Prostate gland (tissue), 2 donors: ENCODE data around the gene CSNK2A1.

Experiments used
- POLR2A ChIP-seq: fragments of 450-650 bp; IDR thresholded peaks from one replicate; pipeline ENCODE4 v1.6.1; 2016; ENCODE audit warnings: antibody characterized with exemption, mild to moderate bottlenecking
- POLR2AphosphoS5 ChIP-seq: sonication (generic); formaldehyde crosslinking; IDR thresholded peaks from one replicate; pipeline ENCODE4 v1.6.1; 2017; ENCODE audit warnings: antibody characterized with exemption
- TF ChIP-seq, protein P1 (sequence below), 4 experiments: fragments of 200-600 bp in 2 of 4; fragments of 450-650 bp in 2 of 4; sonication (generic) in 2 of 4; IDR thresholded peaks; 1 replicate in 3 of 4; 2 replicates in 1 of 4; pipeline ENCODE4 v1.5.1; 2016 to 2019; ENCODE audit warnings: antibody characterized with exemption in 4 of 4, mild to moderate bottlenecking in 2 of 4, moderate library complexity in 2 of 4

DNA sequence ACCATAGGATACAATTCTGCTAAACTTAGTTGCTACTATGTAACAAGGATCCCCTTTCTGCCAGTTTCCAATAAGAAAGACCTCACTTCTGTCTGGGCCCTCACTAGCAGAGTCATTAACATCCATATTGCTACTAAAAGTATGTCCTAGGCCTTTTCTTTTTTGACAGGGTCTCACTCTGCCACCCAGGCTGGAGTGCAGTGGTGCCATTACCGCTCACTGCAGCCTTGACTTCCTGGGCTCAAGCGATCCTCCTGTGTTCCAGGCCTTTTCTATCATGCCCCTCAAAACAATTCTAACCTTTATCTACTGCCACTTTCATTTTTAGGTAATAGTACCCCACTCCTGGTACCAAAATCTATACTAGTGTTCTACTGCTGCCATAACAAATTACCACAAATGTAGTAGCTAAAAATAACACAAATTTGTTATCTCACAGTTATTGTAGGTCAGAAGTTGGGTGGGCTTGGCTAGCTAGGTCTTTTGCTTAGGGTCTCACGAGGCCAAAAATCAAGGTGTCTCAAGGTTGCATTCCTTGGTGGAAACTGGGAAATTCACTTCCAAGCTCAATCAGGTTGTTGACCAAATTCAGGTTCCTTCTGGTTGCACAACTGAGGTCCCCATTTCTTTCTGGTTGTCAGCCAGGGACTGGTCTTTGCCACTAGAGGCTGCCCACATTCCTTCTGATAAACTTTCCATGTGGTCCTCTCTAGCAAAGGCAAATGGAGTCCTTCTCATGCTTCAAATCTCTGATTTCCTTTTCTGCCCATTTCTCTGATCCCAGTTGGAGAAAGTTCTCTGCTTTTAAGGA lies 3.0 kb downstream of the CSNK2A1 start:
- TF ChIP-seq POLR2AphosphoS5 (no peak), POLR2A (no peak)
- TF ChIP-seq, protein P1, sequence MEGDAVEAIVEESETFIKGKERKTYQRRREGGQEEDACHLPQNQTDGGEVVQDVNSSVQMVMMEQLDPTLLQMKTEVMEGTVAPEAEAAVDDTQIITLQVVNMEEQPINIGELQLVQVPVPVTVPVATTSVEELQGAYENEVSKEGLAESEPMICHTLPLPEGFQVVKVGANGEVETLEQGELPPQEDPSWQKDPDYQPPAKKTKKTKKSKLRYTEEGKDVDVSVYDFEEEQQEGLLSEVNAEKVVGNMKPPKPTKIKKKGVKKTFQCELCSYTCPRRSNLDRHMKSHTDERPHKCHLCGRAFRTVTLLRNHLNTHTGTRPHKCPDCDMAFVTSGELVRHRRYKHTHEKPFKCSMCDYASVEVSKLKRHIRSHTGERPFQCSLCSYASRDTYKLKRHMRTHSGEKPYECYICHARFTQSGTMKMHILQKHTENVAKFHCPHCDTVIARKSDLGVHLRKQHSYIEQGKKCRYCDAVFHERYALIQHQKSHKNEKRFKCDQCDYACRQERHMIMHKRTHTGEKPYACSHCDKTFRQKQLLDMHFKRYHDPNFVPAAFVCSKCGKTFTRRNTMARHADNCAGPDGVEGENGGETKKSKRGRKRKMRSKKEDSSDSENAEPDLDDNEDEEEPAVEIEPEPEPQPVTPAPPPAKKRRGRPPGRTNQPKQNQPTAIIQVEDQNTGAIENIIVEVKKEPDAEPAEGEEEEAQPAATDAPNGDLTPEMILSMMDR (IDR thresholded peaks at IDR 0.05) = no peak
